Neuronal stem cell (in vitro differentiated cells): ENCODE results near the gene RD3L.
"Not testable (repeated sequence)": the region's sequence is repeated elsewhere in the genome, so short reads cannot be mapped to it uniquely, and the experiment has no call there.

ENCODE experiments used
- DNase-seq: peaks from one replicate; pipeline ENCODE4 v3.0.0-alpha.2; 2013; ENCODE audit warnings: low spot score
- H2AFZ ChIP-seq: one replicate; pipeline ENCODE4 v1.6.1; 2013; ENCODE audit warnings: mild to moderate bottlenecking, low read length, inconsistent platforms
- H2AK5ac ChIP-seq: 2 replicates; pipeline ENCODE4 v1.6.1; 2013; ENCODE audit warnings: low read depth, mild to moderate bottlenecking, inconsistent platforms, low read length, moderate library complexity, mixed read lengths
- H2BK120ac ChIP-seq: 2 replicates; pipeline ENCODE4 v1.6.1; 2013; ENCODE audit warnings: low read depth, mild to moderate bottlenecking, inconsistent platforms, low read length, moderate library complexity, mixed read lengths
- H2BK12ac ChIP-seq: one replicate; pipeline ENCODE4 v1.6.1; 2013; ENCODE audit warnings: low read length, inconsistent platforms
- H2BK15ac ChIP-seq: 2 replicates; pipeline ENCODE4 v1.6.1; 2013; ENCODE audit warnings: mild to moderate bottlenecking, low read length, inconsistent platforms, mixed read lengths
- H2BK5ac ChIP-seq: one replicate; pipeline ENCODE4 v1.6.1; 2013; ENCODE audit warnings: inconsistent platforms, mild to moderate bottlenecking, low read length, moderate library complexity
- H3K14ac ChIP-seq: one replicate; pipeline ENCODE4 v1.6.1; 2013; ENCODE audit warnings: low read length, inconsistent platforms
- H3K18ac ChIP-seq: 2 replicates; pipeline ENCODE4 v1.6.1; 2013; ENCODE audit warnings: low read length, inconsistent platforms
- H3K23ac ChIP-seq: 2 replicates; pipeline ENCODE4 v1.6.1; 2013; ENCODE audit warnings: low read depth, mild to moderate bottlenecking, mixed read lengths, low read length, inconsistent platforms; ENCODE audit not compliant: poor library complexity
- H3K27ac ChIP-seq: replicated peaks from 3 replicates; pipeline ENCODE4 v1.5.1; 2013; ENCODE audit warnings: low read length, inconsistent platforms
- H3K27me3 ChIP-seq, 3 experiments: 2 replicates each; pipeline ENCODE4 v1.6.1; 2013; ENCODE audit warnings: low read length in 3 of 3, mild to moderate bottlenecking in 2 of 3, inconsistent platforms in 1 of 3, low read depth in 1 of 3, mixed read lengths in 1 of 3, moderate library complexity in 1 of 3; ENCODE audit not compliant: control insufficient read depth in 3 of 3, insufficient read depth in 3 of 3
- H3K36me3 ChIP-seq, 2 donors: replicated peaks in 1 of 2; 2 replicates each; pipeline ENCODE4 v1.6.1; 2013; ENCODE audit warnings: low read length in 2 of 2; ENCODE audit not compliant: control insufficient read depth in 2 of 2, insufficient read depth in 2 of 2
- H3K4ac ChIP-seq: 2 replicates; pipeline ENCODE4 v1.6.1; 2013; ENCODE audit warnings: inconsistent platforms, mild to moderate bottlenecking, low read length, moderate library complexity
- H3K4me1 ChIP-seq, 2 donors: 1 replicate in 1 of 2; 2 replicates in 1 of 2; pipeline ENCODE4 v1.6.1; 2013; ENCODE audit warnings: low read length in 2 of 2, low read depth in 1 of 2; ENCODE audit not compliant: control insufficient read depth in 2 of 2, insufficient read depth in 1 of 2
- H3K4me2 ChIP-seq: one replicate; pipeline ENCODE4 v1.6.1; 2013; ENCODE audit warnings: mild to moderate bottlenecking, low read length, inconsistent platforms; ENCODE audit not compliant: insufficient read depth, poor library complexity, severe bottlenecking
- H3K4me3 ChIP-seq, 2 donors: 2 replicates each; pipeline ENCODE4 v1.5.1; 2013; ENCODE audit warnings: low read length in 2 of 2, mild to moderate bottlenecking in 2 of 2, inconsistent platforms in 1 of 2, moderate library complexity in 1 of 2
- H3K79me1 ChIP-seq: one replicate; pipeline ENCODE4 v1.6.1; 2013; ENCODE audit warnings: low read depth, mild to moderate bottlenecking, inconsistent platforms, low read length, moderate library complexity
- H3K9ac ChIP-seq: one replicate; pipeline ENCODE4 v1.6.1; 2013; ENCODE audit warnings: mild to moderate bottlenecking, low read depth, low read length, inconsistent platforms; ENCODE audit not compliant: poor library complexity
- H3K9me3 ChIP-seq, 2 donors: replicated peaks in 1 of 2; 2 replicates each; pipeline versions ENCODE3 to v1.6.1; 2013; ENCODE audit warnings: low read length in 2 of 2, mild to moderate bottlenecking in 2 of 2, inconsistent platforms in 1 of 2, low read depth in 1 of 2, mixed read lengths in 1 of 2, moderate library complexity in 1 of 2; ENCODE audit not compliant: control insufficient read depth in 2 of 2, insufficient read depth in 1 of 2
- H4K8ac ChIP-seq: one replicate; pipeline ENCODE4 v1.6.1; 2013; ENCODE audit warnings: low read depth, mild to moderate bottlenecking, inconsistent platforms, low read length, moderate library complexity
- H4K91ac ChIP-seq: one replicate; pipeline ENCODE4 v1.6.1; 2013; ENCODE audit warnings: low read length, low read depth, mild to moderate bottlenecking, inconsistent platforms; ENCODE audit not compliant: poor library complexity
- WGBS, 2 donors: extraction: QIAGEN DNeasy Blood & Tissue Kit; methylation state at CpG; one replicate each; pipeline ENCODE4 v1.1.7; 2013; ENCODE audit warnings: missing lambda C conversion rate in 2 of 2, mixed read lengths in 1 of 2; ENCODE audit not compliant: insufficient read length in 2 of 2, insufficient replicate concordance in 1 of 2; ENCODE audit errors: extremely low coverage in 2 of 2; 5-methylcytosine and 5-hydroxymethylcytosine counted together

The RD3L gene

DNA sequence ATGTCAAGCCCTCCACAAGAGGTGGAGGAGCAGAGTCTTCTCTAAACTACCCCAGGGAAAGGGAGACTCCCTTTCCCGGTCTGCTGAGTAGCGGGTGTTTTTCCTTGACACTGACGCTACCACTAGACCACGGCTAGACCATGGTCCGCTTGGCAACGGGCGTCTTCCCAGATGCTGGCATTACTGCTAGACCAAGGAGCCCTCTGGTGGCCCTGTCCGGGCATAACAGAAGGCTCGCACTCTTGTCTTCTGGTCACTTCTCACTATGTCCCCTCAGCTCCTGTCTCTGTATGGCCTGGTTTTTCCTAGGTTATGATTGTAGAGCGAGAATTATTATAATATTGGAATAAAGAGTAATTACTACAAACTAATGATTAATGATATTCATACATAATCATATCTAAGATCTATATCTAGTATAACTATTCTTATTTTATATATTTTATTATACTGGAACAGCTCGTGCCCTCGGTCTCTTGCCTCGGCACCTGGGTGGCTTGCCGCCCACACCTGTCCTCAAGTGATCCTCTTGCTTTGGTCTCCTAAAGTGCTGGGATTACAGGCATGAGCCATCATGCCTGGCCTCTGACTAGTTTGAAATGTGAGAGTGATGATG lies 38.4 kb upstream of the RD3L start:
- H3K4me2 ChIP-seq, H4K91ac ChIP-seq, H3K4ac ChIP-seq, H2AK5ac ChIP-seq, H2BK5ac ChIP-seq, H3K4me3 ChIP-seq, H2BK120ac ChIP-seq, H3K36me3 ChIP-seq, H3K4me1 ChIP-seq, H3K79me1 ChIP-seq, H2BK12ac ChIP-seq, H2AFZ ChIP-seq, H3K14ac ChIP-seq, H3K23ac ChIP-seq, H4K8ac ChIP-seq, H3K27me3 ChIP-seq, H3K9me3 ChIP-seq, H3K27ac ChIP-seq, H3K18ac ChIP-seq, DNase-seq, H3K9ac ChIP-seq, H2BK15ac ChIP-seq: not testable (repeated sequence)
- no CpG with 5 or more reads among the region's 14 CpGs for WGBS, 2 donors

DNA sequence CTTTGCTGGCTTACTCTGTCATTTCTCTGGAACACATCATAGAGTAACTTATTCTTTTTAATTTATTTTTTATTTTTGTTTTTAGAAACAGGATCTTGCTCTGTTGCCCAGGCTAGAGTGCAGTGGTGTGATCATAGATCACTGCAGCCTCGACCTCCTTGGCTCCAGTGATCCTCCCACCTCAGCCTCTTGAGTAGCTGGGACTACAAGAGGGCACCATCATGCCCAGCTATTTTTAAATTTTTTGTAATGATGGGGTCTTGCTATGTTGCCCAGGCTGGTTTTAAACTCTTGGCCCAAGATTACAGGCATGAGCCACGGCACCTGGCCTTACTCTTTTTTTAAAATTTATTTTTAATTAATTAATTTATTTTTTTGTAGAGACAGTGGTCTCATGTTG lies 32.2 kb upstream of the RD3L start:
- Histone ChIP-seq H3K9me3 (peaks cover 0 to 4% of the 10 kb centered on the region in 2 donors), H3K27ac (no peak overlapping the region), H2BK120ac (no peak overlapping the region), H3K27me3 (peaks cover 0 to 8% (median 0%) of the 10 kb centered on the region in 3 experiments), H2BK15ac (no peak overlapping the region), H2BK5ac (no peak overlapping the region), H3K79me1 (no peaks in the 10 kb centered on the region), H4K8ac (no peak overlapping the region), H2BK12ac (no peak overlapping the region), H2AK5ac (no peak overlapping the region), H3K23ac (no peak overlapping the region), H3K4ac (no peak overlapping the region), H3K18ac (no peak overlapping the region), H4K91ac (no peak overlapping the region), H3K4me2 (no peak overlapping the region), H3K14ac (no peak overlapping the region), H3K36me3 (no peaks in the 10 kb centered on the region), H2AFZ (no peak overlapping the region), H3K4me3 (no peak overlapping the region), H3K9ac (no peak overlapping the region), H3K4me1 (no peaks in the 10 kb centered on the region)
- no CpG with 5 or more reads among the region's 2 CpGs for WGBS, 2 donors
- no peak for DNase-seq

DNA sequence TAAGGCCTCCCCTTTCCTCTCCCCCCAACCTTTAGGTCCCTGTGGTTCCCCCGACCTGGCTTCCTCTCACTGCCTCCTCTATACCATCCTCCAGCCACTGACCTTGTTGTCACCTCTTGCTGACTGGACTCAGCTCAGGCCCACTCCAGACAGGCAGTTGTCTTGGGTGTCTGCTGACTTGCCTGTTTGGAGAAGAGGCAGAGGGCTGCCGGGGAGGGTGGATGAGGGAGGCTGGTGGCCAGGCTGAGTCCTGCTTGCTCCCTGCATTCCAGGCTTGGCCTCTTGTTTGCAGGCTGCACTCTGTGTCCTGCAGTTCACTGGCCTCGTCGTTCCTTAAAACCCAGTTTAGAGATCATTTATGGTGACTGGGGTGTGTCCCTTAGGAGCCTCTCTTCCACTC lies 31.0 kb upstream of the RD3L start:
- Histone ChIP-seq H3K14ac (no peak overlapping the region), H3K27me3 (peaks cover 0 to 8% (median 0%) of the 10 kb centered on the region in 3 experiments), H4K91ac (no peak overlapping the region), H3K27ac (no peak overlapping the region), H3K4me2 (no peak overlapping the region), H2AFZ (no peak overlapping the region), H3K23ac (no peak overlapping the region), H3K9me3 (no peaks in the 10 kb centered on the region), H3K36me3 (no peaks in the 10 kb centered on the region), H2BK120ac (no peak overlapping the region), H3K18ac (no peak overlapping the region), H4K8ac (no peak overlapping the region), H2BK15ac (no peak overlapping the region), H3K9ac (no peak overlapping the region), H3K4me1 (no peaks in the 10 kb centered on the region), H2BK5ac (no peak overlapping the region), H2AK5ac (no peak overlapping the region), H3K79me1 (no peaks in the 10 kb centered on the region), H3K4ac (no peak overlapping the region), H2BK12ac (no peak overlapping the region), H3K4me3 (no peak overlapping the region)
- WGBS, 2 donors, result no CpG with 5 or more reads among the region's 4 CpGs
- no peak for DNase-seq

DNA sequence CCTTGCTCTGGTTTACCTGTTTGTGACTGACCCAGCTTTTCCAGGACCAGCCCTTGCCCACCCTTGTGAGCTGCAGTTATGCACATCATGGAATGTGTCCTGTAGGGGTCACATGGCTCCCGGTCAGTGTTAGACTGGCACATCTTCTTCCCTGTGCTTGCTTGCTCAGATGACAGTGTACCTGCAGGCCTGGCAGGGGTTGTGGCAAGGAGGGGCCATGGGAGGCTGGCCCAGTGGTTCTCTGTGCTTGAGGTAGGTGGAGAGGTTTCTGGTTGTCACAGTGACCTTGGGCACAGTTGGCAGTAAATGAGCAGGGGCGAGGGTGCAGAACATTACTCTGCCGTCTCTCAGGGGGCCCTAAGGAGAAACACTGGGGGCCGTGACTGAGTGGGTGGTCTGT lies 27.6 kb upstream of the RD3L start:
- H3K27ac ChIP-seq, result no peak overlapping the region
- H3K9me3 ChIP-seq, result no peaks in the 10 kb centered on the region
- H3K23ac ChIP-seq, result no peak overlapping the region
- no peak for DNase-seq
- H2AK5ac ChIP-seq, result no peak overlapping the region
- peak overlapping the region; percentile 35 for H3K9ac ChIP-seq
- H3K36me3 ChIP-seq, result no peaks in the 10 kb centered on the region
- no peaks in the 10 kb centered on the region for H3K79me1 ChIP-seq
- H3K4me1 ChIP-seq, result no peaks in the 10 kb centered on the region
- H2AFZ ChIP-seq, result no peak overlapping the region
- no peak overlapping the region for H4K91ac ChIP-seq
- H3K4ac ChIP-seq, result no peak overlapping the region
- no peak overlapping the region for H2BK120ac ChIP-seq
- H3K4me2 ChIP-seq, result no peak overlapping the region
- H4K8ac ChIP-seq, result no peak overlapping the region
- no peak overlapping the region for H3K14ac ChIP-seq
- no peak overlapping the region for H2BK5ac ChIP-seq
- no CpG with 5 or more reads among the region's 4 CpGs for WGBS, 2 donors
- H3K27me3 ChIP-seq, result peaks cover 0 to 6% (median 0%) of the 10 kb centered on the region in 3 experiments
- no peak overlapping the region for H2BK12ac ChIP-seq
- H2BK15ac ChIP-seq, result no peak overlapping the region
- H3K4me3 ChIP-seq, result no peak overlapping the region
- no peak overlapping the region for H3K18ac ChIP-seq
